Measurements from ENCODE around the gene SIX1. TPM values are rescaled to one million over a fixed set of nuclear protein-coding genes. Genes with fewer than 3 reads are reported as not detected.

The SIX1 gene
- total RNA-seq, 2 donors from 2014 or later = 0.33 TPM; not detected in 1

DNA sequence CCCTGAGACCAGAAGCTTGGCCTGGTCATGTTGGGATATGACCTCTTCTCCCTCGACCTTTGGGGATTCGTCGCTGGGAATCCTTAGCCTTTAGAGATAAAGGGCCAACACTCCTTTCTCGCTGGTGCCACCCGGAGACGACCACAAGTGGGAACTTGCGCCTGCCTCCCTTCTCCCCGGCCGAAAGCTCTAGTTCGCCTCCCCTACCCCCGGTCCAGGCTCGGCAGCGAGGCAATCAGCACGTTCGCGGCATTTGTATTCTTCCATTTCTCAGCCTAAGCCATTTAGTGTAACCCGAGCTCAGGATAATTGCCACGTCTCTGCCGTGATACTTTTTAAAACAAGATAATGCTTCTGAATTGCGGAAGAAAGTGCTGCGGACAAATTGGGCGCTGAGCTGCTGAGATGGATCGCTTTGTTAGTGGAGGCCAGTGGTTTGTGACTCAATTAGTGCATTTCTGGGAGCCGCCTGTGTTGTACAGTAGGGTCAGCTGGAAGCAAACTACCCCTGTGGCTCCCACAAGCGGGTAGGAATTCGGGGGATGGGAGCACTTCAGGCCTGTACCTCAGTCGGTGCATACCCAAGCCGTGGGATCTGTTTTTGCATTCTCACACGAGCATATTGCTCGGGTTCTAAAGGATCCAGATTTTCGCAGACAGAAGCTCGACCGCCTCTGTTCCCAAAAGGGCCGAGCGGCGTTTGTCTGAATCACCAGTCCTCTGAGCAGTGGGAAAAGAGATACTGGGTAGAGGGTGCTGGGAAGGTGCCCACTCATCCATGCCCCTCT is 6.8 kb upstream of the SIX1 start:
- TF ChIP-seq POLR2A (IDR thresholded peaks at IDR 0.05) = no peak
- no peak for TF ChIP-seq CTCF (IDR thresholded peaks at IDR 0.05)
- Histone ChIP-seq H3K27me3 (peaks cover 5 to 38% of the 10 kb centered on the region in 2 donors), H3K27ac (no peak overlapping the region), H3K9me3 (no peaks in the 10 kb centered on the region), H3K4me1 (peaks cover 39% of the 10 kb centered on the region), H3K36me3 (replicated peaks in 1 of 2; ENCODE audit: insufficient read depth in 1 of 2, low read depth in 2 of 2) (no peaks in the 10 kb centered on the region), H3K4me3 (no peak overlapping the region)
- ATAC-seq (no peak), DNase-seq (no peak)
- 23 to 24% methylated on average over 36 of the region's 36 CpGs for WGBS, 2 donors
- intact Hi-C loops (cut with DNase I) = no loop called here

- intact Hi-C loops (cut with DNase I) = no loop called here
- WGBS, 2 donors = 29 to 39% methylated on average over 29 of the region's 29 CpGs
Measured at GRCh38 chr14:60655119-60655897, 6.0 kb upstream of the SIX1 start.

GRCh38 chr14:60654334-60654821 is 5.1 kb upstream of the SIX1 start:
- WGBS, 2 donors = 19 to 34% methylated on average over 3 of the region's 3 CpGs
- no peak overlapping the region for H3K4me3 ChIP-seq
- TF ChIP-seq POLR2A (IDR thresholded peaks at IDR 0.05) = no peak
- no peak for TF ChIP-seq CTCF (IDR thresholded peaks at IDR 0.05)
- ATAC-seq (no peak), DNase-seq (no peak)
- intact Hi-C loops (cut with DNase I) = no loop called here
- H3K27me3 ChIP-seq = peaks cover 5 to 45% of the 10 kb centered on the region in 2 donors
- H3K27ac ChIP-seq = no peak overlapping the region
- H3K4me1 ChIP-seq = peaks cover 48% of the 10 kb centered on the region
- H3K9me3 ChIP-seq = no peaks in the 10 kb centered on the region
- H3K36me3 ChIP-seq (replicated peaks in 1 of 2; ENCODE audit: insufficient read depth in 1 of 2, low read depth in 2 of 2) = no peaks in the 10 kb centered on the region

More at GRCh38 chr14:60655119-60655897, 6.0 kb upstream of the SIX1 start:
- Histone ChIP-seq H3K4me3 (no peak overlapping the region), H3K36me3 (replicated peaks in 1 of 2; ENCODE audit: insufficient read depth in 1 of 2, low read depth in 2 of 2) (no peaks in the 10 kb centered on the region), H3K27me3 (peaks cover 5 to 38% of the 10 kb centered on the region in 2 donors), H3K9me3 (no peaks in the 10 kb centered on the region), H3K4me1 (peaks cover 39% of the 10 kb centered on the region), H3K27ac (no peak overlapping the region)
- ATAC-seq (no peak), DNase-seq (no peak)
- TF ChIP-seq POLR2A (IDR thresholded peaks at IDR 0.05) (no peak), CTCF (IDR thresholded peaks at IDR 0.05) (no peak)

- ATAC-seq (no peak), DNase-seq (no peak)
- intact Hi-C loops (cut with DNase I) = no loop called here
- peaks cover 5 to 52% of the 10 kb centered on the region in 2 donors for H3K27me3 ChIP-seq
- TF ChIP-seq CTCF (IDR thresholded peaks at IDR 0.05) (no peak), POLR2A (IDR thresholded peaks at IDR 0.05) (no peak)
- H3K4me1 ChIP-seq = peaks cover 54% of the 10 kb centered on the region
- H3K4me3 ChIP-seq = no peak overlapping the region
- H3K27ac ChIP-seq = no peak overlapping the region
- WGBS, 2 donors = 17 to 19% methylated on average over 14 of the region's 14 CpGs
- H3K36me3 ChIP-seq (replicated peaks in 1 of 2; ENCODE audit: insufficient read depth in 1 of 2, low read depth in 2 of 2) = no peaks in the 10 kb centered on the region
- H3K9me3 ChIP-seq = no peaks in the 10 kb centered on the region
Measured at GRCh38 chr14:60653701-60654161, 4.5 kb upstream of the SIX1 start.
